22Rv1 (cell line): Measurements from ENCODE around the gene RPTOR.

Source experiments
- ZFX ChIP-seq: fragments of 450-650 bp; IDR thresholded peaks from 2 replicates; pipeline ENCODE4 v1.6.1; 2017; ENCODE audit warnings: antibody characterized with exemption, borderline replicate concordance
- TF ChIP-seq, protein P1 (sequence below): fragments of 450-650 bp; IDR thresholded peaks from 2 replicates; pipeline ENCODE4 v1.5.1; 2017; ENCODE audit warnings: mild to moderate bottlenecking

DNA sequence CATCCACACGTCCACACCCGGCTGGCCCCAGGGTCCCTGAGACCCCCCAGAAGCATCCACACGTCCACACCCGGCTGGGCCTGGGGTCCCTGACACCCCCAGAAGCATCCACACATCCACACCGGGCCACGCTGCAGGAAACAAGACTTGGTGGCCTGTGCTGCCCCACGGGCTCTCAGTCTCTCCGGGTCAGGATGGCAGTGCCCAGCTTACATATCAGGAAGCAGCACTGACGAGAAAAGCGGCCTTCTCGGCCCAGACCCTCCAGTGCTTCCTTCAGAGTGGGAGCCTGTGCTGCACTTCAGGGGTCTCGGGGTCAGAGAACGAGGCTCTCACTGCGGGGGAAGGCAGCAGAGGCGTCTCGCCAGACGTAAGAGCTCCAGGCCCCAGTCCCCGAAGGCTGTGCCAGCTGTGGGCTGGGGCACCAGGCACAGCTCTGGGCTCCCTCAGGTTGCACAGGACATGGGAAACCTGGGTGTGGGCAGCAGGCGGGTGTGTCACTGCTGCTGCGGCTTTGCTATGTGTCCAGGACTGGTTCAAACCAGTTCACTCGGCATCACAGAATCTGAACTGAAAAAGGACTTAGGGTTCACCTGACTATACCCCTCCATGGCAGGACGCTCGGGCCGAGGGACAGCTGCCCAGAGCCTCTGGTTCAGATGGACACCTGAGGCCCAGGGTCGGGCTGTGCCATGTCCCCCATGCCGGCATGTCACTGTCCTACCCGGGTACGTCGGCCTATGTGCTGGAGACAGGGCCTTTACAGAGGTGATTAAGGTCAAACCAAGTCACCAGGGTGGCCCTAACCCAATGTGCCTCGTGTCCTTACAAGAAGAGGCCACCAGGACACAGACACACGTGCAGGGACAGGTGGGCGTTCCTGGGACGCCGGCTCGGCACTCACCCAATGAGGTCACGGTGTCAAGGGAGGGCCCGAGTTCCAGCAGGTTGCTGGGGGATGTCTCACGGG is 406.8 kb downstream of the RPTOR start:
- TF ChIP-seq, protein P1, sequence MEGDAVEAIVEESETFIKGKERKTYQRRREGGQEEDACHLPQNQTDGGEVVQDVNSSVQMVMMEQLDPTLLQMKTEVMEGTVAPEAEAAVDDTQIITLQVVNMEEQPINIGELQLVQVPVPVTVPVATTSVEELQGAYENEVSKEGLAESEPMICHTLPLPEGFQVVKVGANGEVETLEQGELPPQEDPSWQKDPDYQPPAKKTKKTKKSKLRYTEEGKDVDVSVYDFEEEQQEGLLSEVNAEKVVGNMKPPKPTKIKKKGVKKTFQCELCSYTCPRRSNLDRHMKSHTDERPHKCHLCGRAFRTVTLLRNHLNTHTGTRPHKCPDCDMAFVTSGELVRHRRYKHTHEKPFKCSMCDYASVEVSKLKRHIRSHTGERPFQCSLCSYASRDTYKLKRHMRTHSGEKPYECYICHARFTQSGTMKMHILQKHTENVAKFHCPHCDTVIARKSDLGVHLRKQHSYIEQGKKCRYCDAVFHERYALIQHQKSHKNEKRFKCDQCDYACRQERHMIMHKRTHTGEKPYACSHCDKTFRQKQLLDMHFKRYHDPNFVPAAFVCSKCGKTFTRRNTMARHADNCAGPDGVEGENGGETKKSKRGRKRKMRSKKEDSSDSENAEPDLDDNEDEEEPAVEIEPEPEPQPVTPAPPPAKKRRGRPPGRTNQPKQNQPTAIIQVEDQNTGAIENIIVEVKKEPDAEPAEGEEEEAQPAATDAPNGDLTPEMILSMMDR, result no peak
- TF ChIP-seq ZFX, result no peak
